Measurements from ENCODE around the gene SHISA4. TPM values are rescaled to one million over a fixed set of nuclear protein-coding genes. Genes with fewer than 3 reads are reported as not detected.
A peak's percentile ranks its signal among the peaks of the same experiment; 100 is the strongest.
"Not testable (repeated sequence)": the region's sequence is repeated elsewhere in the genome, so short reads cannot be mapped to it uniquely, and the experiment has no call there.

The SHISA4 gene
- total RNA-seq (2022) (7.6 and 20.9 TPM in 2 replicates), Bru-seq, nascent RNA (percentile 46 among the genes with signal in this experiment), BruChase-seq, experiment 1, labeled RNA remaining after a 6-hour chase (percentile 72 among the genes with signal in this experiment), BruChase-seq, experiment 2, labeled RNA remaining after a 2-hour chase (percentile 62 among the genes with signal in this experiment)
- long read RNA-seq, transcript SHISA4-201 (5 exons, 1,341 nt): major isoform, 10 of 20 reads
- long read RNA-seq, partial matches to known transcripts: 8 of 20 reads
- long read RNA-seq, other reads (novel, unspliced or antisense): 2 of 20 reads

DNA sequence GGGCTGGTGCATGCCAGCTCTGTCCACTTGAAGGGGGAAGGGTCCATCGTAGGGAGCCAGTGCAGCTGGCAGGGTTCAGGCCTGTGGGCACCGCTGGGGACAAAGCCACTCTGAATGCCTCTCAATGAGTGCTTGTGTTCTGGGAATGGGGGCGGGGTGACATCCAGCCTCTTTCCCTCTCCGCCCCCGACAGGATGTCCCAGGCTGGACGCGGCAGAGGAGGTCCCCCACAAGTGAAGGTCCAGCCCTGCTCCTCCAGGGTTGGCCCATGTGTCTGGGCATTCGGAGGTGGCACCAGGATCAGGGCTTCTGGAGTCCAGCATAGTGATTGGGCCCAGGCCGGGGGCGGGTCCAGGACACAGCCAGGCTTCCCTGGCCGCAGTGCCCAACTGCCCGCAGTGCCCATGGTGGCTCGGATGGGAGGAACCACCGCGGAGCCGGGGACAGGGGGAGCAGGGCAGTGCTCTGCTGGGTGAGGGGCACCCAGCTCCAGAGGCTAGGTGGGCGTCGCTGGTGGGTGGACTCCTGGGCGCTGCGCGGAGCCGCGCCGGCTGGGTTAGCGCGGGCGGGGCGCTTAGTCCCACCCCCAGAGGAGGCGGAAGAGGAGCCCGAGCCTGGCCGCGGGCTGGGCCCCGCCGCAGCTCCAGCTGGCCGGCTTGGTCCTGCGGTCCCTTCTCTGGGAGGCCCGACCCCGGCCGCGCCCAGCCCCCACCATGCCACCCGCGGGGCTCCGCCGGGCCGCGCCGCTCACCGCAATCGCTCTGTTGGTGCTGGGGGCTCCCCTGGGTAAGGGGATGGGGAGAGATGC is at the start of gene SHISA4:
Gene SHISA4 (plus strand): TSS at position 617 of the 808 bp plus-strand sequence. CDS start 97 bp downstream, at position 714.
- Mint-ChIP-seq H3K4me3 (ENCODE audit: unreplicated experiment) (peak within 1 kb of the TSS; percentile 77), H3K27me3 (ENCODE audit: insufficient read depth, unreplicated experiment) (no peaks in the 10 kb centered on the region), H3K27ac (ENCODE audit: low read depth, unreplicated experiment) (peak within 1 kb of the TSS; percentile 21), H3K9me3 (ENCODE audit: unreplicated experiment) (no peaks in the 10 kb centered on the region), H3K36me3 (ENCODE audit: insufficient read depth, unreplicated experiment) (no peaks in the 10 kb centered on the region), H3K4me1 (ENCODE audit: insufficient read depth, unreplicated experiment) (peaks cover 21% of the 10 kb centered on the region)
- ChIA-PET POLR2A (interaction anchor here (0.6 to 2.9 kb wide), 11 partner anchors 7 to 453 kb away, joined by 3 to 13 read pairs (median 4); partner anchors contain the start of gene RNPEP), CTCF (interaction anchor here (0.6 to 22.4 kb wide), 8 partner anchors 7 to 1442 kb away, joined by 3 to 882 read pairs (median 5); partner anchors contain the start of gene TIMM17A)
- DNase-seq (ENCODE audit: unreplicated experiment): peak; percentile 77
- no peak for TF ChIP-seq CTCF (IDR thresholded peaks at IDR 0.05; ENCODE audit: unreplicated experiment)
- no TSS peak for BruUV-seq (replicated peaks)
- intact Hi-C loops (cut with micrococcal nuclease): loop anchor here (10.0 kb wide), 1 partner anchor 174 kb away; no protein-coding TSS in a partner anchor

DNA sequence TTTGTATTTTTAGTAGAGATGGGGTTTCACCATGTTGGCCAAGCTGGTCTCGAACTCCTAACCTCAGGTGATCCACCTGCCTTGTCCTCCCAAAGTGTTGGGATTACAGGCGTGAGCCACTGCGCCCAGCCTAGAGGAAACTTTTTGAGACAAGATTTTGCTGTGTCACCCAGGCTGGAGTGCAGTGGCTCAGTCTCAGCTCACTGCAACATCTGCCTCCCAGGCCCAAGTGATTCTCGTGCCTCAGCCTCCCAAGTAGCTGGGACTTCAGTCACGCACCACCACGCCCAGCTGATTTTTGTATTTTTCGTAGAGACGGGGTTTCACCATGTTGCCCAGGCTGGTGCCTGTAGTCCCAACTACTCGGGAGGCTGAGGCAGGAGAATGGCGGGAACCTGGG is 49.6 kb upstream of the SHISA4 start:
- BruUV-seq (replicated peaks); H3K27me3 Mint-ChIP-seq (ENCODE audit: insufficient read depth, unreplicated experiment); H3K9me3 Mint-ChIP-seq (ENCODE audit: unreplicated experiment); H3K27ac Mint-ChIP-seq (ENCODE audit: low read depth, unreplicated experiment); intact Hi-C loops (cut with micrococcal nuclease); DNase-seq (ENCODE audit: unreplicated experiment); H3K4me3 Mint-ChIP-seq (ENCODE audit: unreplicated experiment): not testable (repeated sequence)
- ChIA-PET CTCF (interaction anchor here (0.6 to 8.7 kb wide), 5 partner anchors 9 to 267 kb away, joined by 3 to 96 read pairs (median 4); partner anchors contain the start of gene IPO9), POLR2A (interaction anchor here (1.8 to 4.1 kb wide), 2 partner anchors 9 to 11 kb away, joined by 9 to 28 read pairs; partner anchors contain the start of gene IPO9)
- Mint-ChIP-seq H3K36me3 (ENCODE audit: insufficient read depth, unreplicated experiment) (peaks cover 59% of the 10 kb centered on the region), H3K4me1 (ENCODE audit: insufficient read depth, unreplicated experiment) (peaks cover 41% of the 10 kb centered on the region)

- POLR2A ChIA-PET: interaction anchor here (4.1 to 4.2 kb wide), 2 partner anchors 10 to 11 kb away, joined by 28 to 36 read pairs; partner anchors contain the start of gene IPO9
- Mint-ChIP-seq H3K27me3 (ENCODE audit: insufficient read depth, unreplicated experiment) (no peaks in the 10 kb centered on the region), H3K4me3 (ENCODE audit: unreplicated experiment) (no peak overlapping the region), H3K27ac (ENCODE audit: low read depth, unreplicated experiment) (no peak overlapping the region), H3K4me1 (ENCODE audit: insufficient read depth, unreplicated experiment) (peaks cover 32% of the 10 kb centered on the region), H3K9me3 (ENCODE audit: unreplicated experiment) (no peaks in the 10 kb centered on the region), H3K36me3 (ENCODE audit: insufficient read depth, unreplicated experiment) (peaks cover 61% of the 10 kb centered on the region)
- CTCF ChIA-PET: interaction anchor here (0.6 to 8.7 kb wide), 3 partner anchors 12 to 291 kb away, joined by 4 to 96 read pairs (median 4); partner anchors contain the start of gene IPO9
- intact Hi-C loops (cut with micrococcal nuclease): no loop called here
- no peak for TF ChIP-seq CTCF (IDR thresholded peaks at IDR 0.05; ENCODE audit: unreplicated experiment)
- no peak for DNase-seq (ENCODE audit: unreplicated experiment)
- BruUV-seq (replicated peaks): no TSS peak
Observed at GRCh38 chr1:201840055-201840454, 48.6 kb upstream of the SHISA4 start.

- H3K4me1 Mint-ChIP-seq (ENCODE audit: insufficient read depth, unreplicated experiment): peaks cover 32% of the 10 kb centered on the region
- H3K27me3 Mint-ChIP-seq (ENCODE audit: insufficient read depth, unreplicated experiment): no peaks in the 10 kb centered on the region
- no peak for DNase-seq (ENCODE audit: unreplicated experiment)
- no peaks in the 10 kb centered on the region for H3K9me3 Mint-ChIP-seq (ENCODE audit: unreplicated experiment)
- ChIA-PET CTCF (interaction anchor here (0.6 to 8.7 kb wide), 5 partner anchors 13 to 291 kb away, joined by 3 to 96 read pairs (median 4); partner anchors contain the start of gene IPO9), POLR2A (interaction anchor here (4.1 to 4.2 kb wide), 2 partner anchors 10 to 11 kb away, joined by 28 to 36 read pairs; partner anchors contain the start of gene IPO9)
- H3K4me3 Mint-ChIP-seq (ENCODE audit: unreplicated experiment): no peak overlapping the region
- no TSS peak for BruUV-seq (replicated peaks)
- no peak overlapping the region for H3K27ac Mint-ChIP-seq (ENCODE audit: low read depth, unreplicated experiment)
- peaks cover 59% of the 10 kb centered on the region for H3K36me3 Mint-ChIP-seq (ENCODE audit: insufficient read depth, unreplicated experiment)
- no peak for TF ChIP-seq CTCF (IDR thresholded peaks at IDR 0.05; ENCODE audit: unreplicated experiment)
- intact Hi-C loops (cut with micrococcal nuclease): no loop called here
Observed at GRCh38 chr1:201840490-201840889, 48.2 kb upstream of the SHISA4 start.

Measured in MCF 10A (cell line).